ENCODE results near the gene FBXO11.
A peak's percentile ranks its signal among the peaks of the same experiment; 100 is the strongest.

FBXO11 gene

GRCh38 chr2:47872941-47873340 lies 33.4 kb downstream of the FBXO11 start:
- Histone ChIP-seq H3K4me3 (ENCODE audit: low read depth, low read length) (no peak overlapping the region), H3K36me3 (replicated peaks) (peaks cover 2% of the 10 kb centered on the region), H3K27ac (no peak overlapping the region), H3K27me3 (replicated peaks) (no peaks in the 10 kb centered on the region)
- no peak for DNase-seq
- in situ Hi-C loops (cut with HindIII; ENCODE audit: low pct_ligation_motif_present, low sequenced_read_pairs) = no loop called here
- TF ChIP-seq CTCF (IDR thresholded peaks at IDR 0.05; ENCODE audit: low read depth, low read length, missing control alignments) = no peak

- no peaks in the 10 kb centered on the region for H3K36me3 ChIP-seq (replicated peaks)
- no peak for DNase-seq
- no peak overlapping the region for H3K27ac ChIP-seq
- H3K27me3 ChIP-seq (replicated peaks) = no peaks in the 10 kb centered on the region
- in situ Hi-C loops (cut with HindIII; ENCODE audit: low pct_ligation_motif_present, low sequenced_read_pairs) = no loop called here
- no peak overlapping the region for H3K4me3 ChIP-seq (ENCODE audit: low read depth, low read length)
- no peak for TF ChIP-seq CTCF (IDR thresholded peaks at IDR 0.05; ENCODE audit: low read depth, low read length, missing control alignments)
Observed at GRCh38 chr2:47870641-47871540, 35.4 kb downstream of the FBXO11 start.

- Histone ChIP-seq H3K27ac (no peak overlapping the region), H3K27me3 (replicated peaks) (no peaks in the 10 kb centered on the region), H3K4me3 (ENCODE audit: low read depth, low read length) (no peak overlapping the region), H3K36me3 (replicated peaks) (no peaks in the 10 kb centered on the region)
- in situ Hi-C loops (cut with HindIII; ENCODE audit: low pct_ligation_motif_present, low sequenced_read_pairs) = no loop called here
- peak; percentile 27 for DNase-seq
- no peak for TF ChIP-seq CTCF (IDR thresholded peaks at IDR 0.05; ENCODE audit: low read depth, low read length, missing control alignments)
Observed at GRCh38 chr2:47869859-47870595, 36.3 kb downstream of the FBXO11 start.

GRCh38 chr2:47868611-47869352 lies 37.5 kb downstream of the FBXO11 start:
- in situ Hi-C loops (cut with HindIII; ENCODE audit: low pct_ligation_motif_present, low sequenced_read_pairs) = no loop called here
- TF ChIP-seq CTCF (IDR thresholded peaks at IDR 0.05; ENCODE audit: low read depth, low read length, missing control alignments) = no peak
- Histone ChIP-seq H3K4me3 (ENCODE audit: low read depth, low read length) (no peak overlapping the region), H3K27ac (no peak overlapping the region), H3K27me3 (replicated peaks) (no peaks in the 10 kb centered on the region), H3K36me3 (replicated peaks) (no peaks in the 10 kb centered on the region)
- no peak for DNase-seq

GRCh38 chr2:47867205-47867604 lies 39.1 kb downstream of the FBXO11 start:
- TF ChIP-seq CTCF (IDR thresholded peaks at IDR 0.05; ENCODE audit: low read depth, low read length, missing control alignments) = no peak
- Histone ChIP-seq H3K27ac (peak overlapping the region; percentile 7), H3K4me3 (ENCODE audit: low read depth, low read length) (no peak overlapping the region), H3K27me3 (replicated peaks) (no peaks in the 10 kb centered on the region), H3K36me3 (replicated peaks) (no peaks in the 10 kb centered on the region)
- DNase-seq = peak; percentile 74
- in situ Hi-C loops (cut with HindIII; ENCODE audit: low pct_ligation_motif_present, low sequenced_read_pairs) = no loop called here

Data from brain microvascular endothelial cell (primary cell).